ENCODE data around the gene SLC44A3.

Gene SLC44A3

GRCh38 chr1:94819945-94820746, at the start of gene SLC44A3:
Gene SLC44A3, plus strand, starts transcription at chr1:94820357. Its CDS starts 95 bp downstream, at chr1:94820452.
- no peak for DNase-seq (ENCODE audit: low spot score)

GRCh38 chr1:94772230-94772641, 47.9 kb upstream of the SLC44A3 start:
- DNase-seq (ENCODE audit: low spot score) = no peak

GRCh38 chr1:94772845-94773244, 47.3 kb upstream of the SLC44A3 start:
- DNase-seq (ENCODE audit: low spot score) = no peak

GRCh38 chr1:94773296-94773809, 46.8 kb upstream of the SLC44A3 start:
- DNase-seq (ENCODE audit: low spot score) = no peak

GRCh38 chr1:94773931-94774422, 46.2 kb upstream of the SLC44A3 start:
- DNase-seq (ENCODE audit: low spot score) = no peak

- no peak for DNase-seq (ENCODE audit: low spot score)
These were observed 43.7 kb upstream of the SLC44A3 start for GRCh38 chr1:94776474-94776873.

GRCh38 chr1:94777281-94777680, 42.9 kb upstream of the SLC44A3 start:
- no peak for DNase-seq (ENCODE audit: low spot score)

GRCh38 chr1:94778808-94779207, 41.3 kb upstream of the SLC44A3 start:
- DNase-seq (ENCODE audit: low spot score) = no peak

GRCh38 chr1:94783342-94784189, 36.6 kb upstream of the SLC44A3 start:
- no peak for DNase-seq (ENCODE audit: low spot score)

GRCh38 chr1:94784190-94784515, 36.0 kb upstream of the SLC44A3 start:
- DNase-seq (ENCODE audit: low spot score) = no peak

GRCh38 chr1:94787691-94788090, 32.5 kb upstream of the SLC44A3 start:
- no peak for DNase-seq (ENCODE audit: low spot score)

- no peak for DNase-seq (ENCODE audit: low spot score)
These were observed 29.9 kb upstream of the SLC44A3 start for GRCh38 chr1:94790246-94790645.

GRCh38 chr1:94790670-94791069, 29.5 kb upstream of the SLC44A3 start:
- no peak for DNase-seq (ENCODE audit: low spot score)

GRCh38 chr1:94792473-94793295, 27.5 kb upstream of the SLC44A3 start:
- DNase-seq (ENCODE audit: low spot score) = peak; percentile 70

- no peak for DNase-seq (ENCODE audit: low spot score)
These were observed 26.9 kb upstream of the SLC44A3 start for GRCh38 chr1:94793296-94793656.

- DNase-seq (ENCODE audit: low spot score) = peak; percentile 80
These were observed 24.7 kb upstream of the SLC44A3 start for GRCh38 chr1:94795434-94795833.

- no peak for DNase-seq (ENCODE audit: low spot score)
These were observed 23.9 kb upstream of the SLC44A3 start for GRCh38 chr1:94796266-94796665.

- no peak for DNase-seq (ENCODE audit: low spot score)
These were observed 22.9 kb upstream of the SLC44A3 start for GRCh38 chr1:94797291-94797690.

GRCh38 chr1:94798054-94798453, 22.1 kb upstream of the SLC44A3 start:
- no peak for DNase-seq (ENCODE audit: low spot score)

- no peak for DNase-seq (ENCODE audit: low spot score)
These were observed 21.7 kb upstream of the SLC44A3 start for GRCh38 chr1:94798462-94798861.

GRCh38 chr1:94799206-94799605, 21.0 kb upstream of the SLC44A3 start:
- DNase-seq (ENCODE audit: low spot score) = no peak

- DNase-seq (ENCODE audit: low spot score) = peak; percentile 62
These were observed 18.1 kb upstream of the SLC44A3 start for GRCh38 chr1:94801919-94802546.

Measured in NAMALWA (cell line).